GM12891 (cell line): Measurements from ENCODE around the gene KCNIP2.

Source experiments
- POLR2A ChIP-seq: IDR thresholded peaks from 2 replicates; pipeline ENCODE4 v1.6.1; 2011; ENCODE audit warnings: low read depth, low read length, control low read depth
- POLR2AphosphoS5 ChIP-seq: IDR thresholded peaks from 2 replicates; pipeline ENCODE4 v1.6.1; 2011; ENCODE audit warnings: low read depth, low read length, control low read depth
- POU2F2 ChIP-seq: IDR thresholded peaks from 2 replicates; pipeline ENCODE4 v1.6.1; 2011; ENCODE audit warnings: low read depth, mild to moderate bottlenecking, control low read depth, low read length, moderate library complexity
- SPI1 ChIP-seq: IDR thresholded peaks from 2 replicates; pipeline ENCODE4 v1.6.1; 2011; ENCODE audit warnings: low read depth, low read length, control low read depth
- TAF1 ChIP-seq: IDR thresholded peaks from 2 replicates; pipeline ENCODE4 v1.6.1; 2011; ENCODE audit warnings: low read depth, low read length, control low read depth

DNA sequence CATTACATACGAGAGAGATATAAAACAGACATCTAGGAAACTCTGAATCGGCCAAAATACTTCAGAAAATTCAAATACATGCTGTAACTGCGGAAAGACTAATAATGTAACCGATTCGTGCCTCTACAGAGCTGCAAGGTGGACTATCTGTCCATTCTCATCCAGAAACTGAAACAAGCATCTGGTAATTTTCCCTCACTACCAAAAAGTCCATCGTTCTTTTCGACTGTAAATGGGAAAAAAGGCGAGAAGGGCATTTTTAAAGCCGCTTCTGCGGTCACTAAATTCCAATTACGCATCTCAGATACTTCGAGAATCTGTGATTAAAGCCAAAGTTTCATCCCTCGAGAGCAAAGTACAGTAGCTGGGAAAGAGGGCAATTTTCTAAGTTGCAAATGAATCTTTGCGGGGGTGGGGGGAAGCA, 26.7 kb downstream of the KCNIP2 start:
- no peak for TF ChIP-seq POLR2A
- TF ChIP-seq POLR2AphosphoS5, result no peak
- TF ChIP-seq TAF1, result no peak
- no peak for TF ChIP-seq SPI1
- TF ChIP-seq POU2F2, result no peak
